T-helper 2 cell (primary cell): ENCODE measurements around the gene DOCK1.

ENCODE experiments used
- DNase-seq, 5 experiments: peaks; one replicate each; pipeline versions ENCODE4 v3.0.0 to v3.0.0-alpha.2; 2012 to 2022

Gene DOCK1

DNA sequence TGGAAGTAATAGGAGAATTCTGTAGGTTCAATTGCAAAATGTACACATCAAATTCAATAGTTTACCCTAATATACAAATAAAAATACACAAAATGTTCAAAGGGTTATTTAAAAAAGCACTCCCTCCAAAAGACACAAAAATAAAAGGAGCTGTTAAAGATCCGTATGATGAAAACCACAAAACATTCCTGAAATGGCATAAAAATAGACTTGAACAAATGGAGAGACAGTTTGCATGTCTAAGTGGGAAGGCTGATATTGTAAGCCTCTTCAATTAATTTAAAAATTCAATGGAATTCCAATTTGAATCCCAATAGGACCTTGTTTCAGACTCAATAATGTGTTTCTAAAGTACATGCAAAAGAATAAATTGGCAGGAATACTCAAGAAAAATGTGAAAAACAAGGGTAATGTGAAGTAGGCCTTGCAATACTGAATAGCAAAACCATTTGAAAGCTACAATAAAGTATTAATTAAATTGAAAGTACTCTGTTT, 329.1 kb downstream of the DOCK1 start:
- DNase-seq, result no peak

DNA sequence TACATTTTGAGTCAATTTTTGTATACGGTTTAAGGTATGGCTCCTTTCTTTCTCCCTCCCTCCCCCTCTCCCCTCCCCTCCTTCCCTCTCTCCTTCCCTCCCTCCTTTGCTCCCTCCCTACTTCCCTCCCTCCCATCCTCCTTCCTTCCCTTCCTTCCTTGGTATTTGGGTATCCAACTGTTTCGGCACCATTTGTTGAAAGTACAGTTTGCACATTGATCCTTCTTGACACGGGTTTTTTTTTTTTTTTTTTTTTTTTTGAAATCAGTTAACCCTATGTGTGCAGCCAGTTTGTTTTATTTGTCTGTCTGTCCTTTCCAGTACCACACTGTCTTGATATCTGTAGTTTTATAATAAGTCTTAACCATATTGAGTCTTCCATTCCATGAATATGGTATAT, 331.0 kb downstream of the DOCK1 start:
- no peak for DNase-seq

- no peak for DNase-seq
Observed at GRCh38 chr10:127242914-127243313, 337.7 kb downstream of the DOCK1 start.

GRCh38 chr10:127243490-127244272, 338.5 kb downstream of the DOCK1 start:
- DNase-seq, result peak in 2 of 5 experiments; percentile 16 to 35

GRCh38 chr10:127245456-127245855, 340.2 kb downstream of the DOCK1 start:
- DNase-seq, result no peak

DNA sequence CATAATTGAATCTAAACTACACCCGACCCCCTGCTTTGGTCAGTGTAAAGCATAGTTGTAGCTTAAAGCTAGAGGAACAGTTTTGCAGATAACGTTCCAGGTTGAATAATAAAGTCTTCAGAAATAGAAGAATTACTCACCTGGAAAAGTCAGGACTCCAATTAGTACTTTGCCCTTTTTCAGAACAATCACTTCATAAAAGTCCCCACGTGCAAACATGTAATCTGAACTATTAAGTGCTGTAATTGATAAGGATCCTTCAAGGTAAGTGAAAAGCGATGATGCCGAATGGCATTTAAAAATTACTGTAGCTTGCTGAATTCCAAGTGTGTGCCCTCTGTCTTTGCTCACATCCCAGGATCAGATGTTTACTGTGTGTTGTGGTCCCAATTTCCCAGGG, 344.8 kb downstream of the DOCK1 start:
- no peak for DNase-seq

GRCh38 chr10:127252818-127253217, 347.6 kb downstream of the DOCK1 start:
- DNase-seq, result no peak

- peak in 2 of 5 experiments; percentile 39 to 62 for DNase-seq
Observed at GRCh38 chr10:127254276-127254675, 349.0 kb downstream of the DOCK1 start.

GRCh38 chr10:127257395-127257794, 352.2 kb downstream of the DOCK1 start:
- DNase-seq, result no peak

- DNase-seq, result no peak
Observed at GRCh38 chr10:127259347-127259746, 354.1 kb downstream of the DOCK1 start.

GRCh38 chr10:127262606-127263005, 357.4 kb downstream of the DOCK1 start:
- no peak for DNase-seq

DNA sequence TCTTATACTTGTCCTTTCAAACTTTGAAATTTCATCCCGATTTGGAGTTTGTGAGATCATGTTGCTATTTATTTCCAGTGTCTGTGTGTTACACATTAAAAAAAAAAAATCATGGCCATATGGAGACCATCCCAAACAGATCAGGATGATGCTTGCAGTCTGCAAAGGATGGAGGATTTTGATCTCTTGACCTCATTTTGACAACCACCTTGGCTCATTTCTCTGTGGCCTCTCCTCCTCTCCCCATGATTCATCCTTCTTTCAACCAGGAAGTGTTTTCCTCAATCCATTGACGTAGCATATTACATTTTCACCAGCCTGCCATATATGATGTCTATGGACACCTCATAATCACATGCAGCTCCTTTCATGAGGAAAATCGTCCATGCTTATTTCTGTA, 360.1 kb downstream of the DOCK1 start:
- no peak for DNase-seq

DNA sequence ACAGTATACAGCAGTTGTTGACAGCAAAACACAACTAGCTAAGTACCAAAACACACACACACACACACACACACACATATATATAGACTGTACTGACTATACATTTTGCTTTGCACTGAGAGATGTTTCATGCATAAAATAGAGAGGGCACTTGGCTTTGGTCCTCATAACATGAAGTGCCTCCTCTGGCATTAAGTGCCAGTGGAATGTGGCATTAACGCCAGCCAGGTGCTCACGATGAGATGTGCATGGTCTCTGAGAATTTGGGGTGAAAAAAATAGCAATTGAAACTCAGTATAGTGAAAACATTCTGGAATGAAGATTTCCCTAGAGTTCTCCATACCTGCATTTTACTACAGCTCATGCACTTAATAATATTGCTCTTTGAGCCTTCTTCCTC, 361.2 kb downstream of the DOCK1 start:
- DNase-seq, result no peak

- no peak for DNase-seq
Observed at GRCh38 chr10:127267442-127267841, 362.2 kb downstream of the DOCK1 start.

DNA sequence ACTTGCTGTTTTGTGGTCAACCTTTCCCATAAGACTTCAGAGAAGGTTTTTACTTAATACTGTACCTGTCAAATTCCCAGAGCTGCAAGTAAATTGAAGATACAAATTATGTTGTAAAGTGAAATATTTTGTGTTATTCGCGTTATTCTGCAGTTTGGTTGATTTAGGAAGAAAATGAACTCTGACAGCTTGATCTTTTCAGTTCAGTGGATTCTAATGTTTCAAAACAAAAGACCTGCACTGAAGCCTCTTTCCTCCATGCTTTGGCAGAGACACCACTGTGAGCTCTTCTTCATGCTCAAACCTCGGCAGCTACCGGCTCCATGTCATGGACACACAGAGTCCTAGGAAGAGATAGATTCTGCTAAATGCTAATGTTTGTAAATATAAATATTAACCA, 366.8 kb downstream of the DOCK1 start:
- no peak for DNase-seq

GRCh38 chr10:127275272-127275671, 370.0 kb downstream of the DOCK1 start:
- no peak for DNase-seq

DNA sequence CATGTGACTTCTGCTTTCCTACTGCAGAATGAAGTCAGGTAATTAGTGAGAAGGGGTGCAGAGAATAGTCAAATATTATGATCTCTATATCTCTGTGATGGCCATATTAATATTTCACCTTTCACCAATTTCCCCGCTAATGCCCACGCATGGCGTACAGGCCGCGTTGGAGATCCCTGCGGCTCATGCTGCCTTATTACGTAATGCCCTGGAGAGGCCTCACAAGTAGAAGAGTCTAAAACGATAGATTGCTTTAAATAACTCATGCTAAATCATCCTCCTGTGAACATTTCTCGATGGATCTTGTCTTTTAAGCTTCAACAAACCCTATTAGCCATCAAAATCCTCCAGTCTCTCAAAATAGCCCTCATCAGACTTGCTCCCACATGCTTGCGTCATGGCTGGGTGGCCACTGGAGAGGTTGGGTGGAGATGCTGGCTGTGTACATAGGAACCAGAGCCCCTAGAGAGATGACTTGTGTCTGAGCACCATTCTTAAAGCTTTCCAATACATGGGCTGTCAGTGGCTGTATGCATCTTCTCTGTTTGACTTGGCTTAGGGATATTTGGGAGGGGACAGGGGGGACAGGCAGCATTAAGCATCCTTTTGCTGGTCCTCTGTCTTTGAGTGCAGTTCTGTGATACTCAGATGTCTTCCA, 370.7 kb downstream of the DOCK1 start:
- no peak for DNase-seq

- no peak for DNase-seq
Observed at GRCh38 chr10:127276794-127277462, 371.7 kb downstream of the DOCK1 start.

DNA sequence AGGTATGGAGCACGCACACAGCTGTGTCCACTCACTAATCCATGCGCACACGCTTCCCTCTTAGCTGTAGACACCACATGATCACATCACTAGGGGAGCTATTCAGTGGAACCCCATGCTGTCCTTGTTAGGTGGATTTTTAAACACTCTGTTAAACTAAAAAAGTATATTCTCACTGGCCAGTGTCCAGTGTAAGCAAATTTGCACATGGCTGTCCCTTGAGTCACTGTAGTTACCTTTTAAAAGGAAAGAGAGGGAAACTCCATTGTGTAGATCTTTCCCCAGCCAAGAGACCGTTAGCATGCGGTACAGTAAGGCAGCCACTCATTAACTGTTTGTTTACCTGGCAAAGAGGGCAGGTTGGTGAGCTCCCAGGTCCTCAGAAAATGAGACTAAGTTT, 372.8 kb downstream of the DOCK1 start:
- DNase-seq, result no peak

GRCh38 chr10:127279334-127279774, 374.1 kb downstream of the DOCK1 start:
- DNase-seq, result no peak

- DNase-seq, result no peak
Observed at GRCh38 chr10:127280446-127280845, 375.2 kb downstream of the DOCK1 start.

DNA sequence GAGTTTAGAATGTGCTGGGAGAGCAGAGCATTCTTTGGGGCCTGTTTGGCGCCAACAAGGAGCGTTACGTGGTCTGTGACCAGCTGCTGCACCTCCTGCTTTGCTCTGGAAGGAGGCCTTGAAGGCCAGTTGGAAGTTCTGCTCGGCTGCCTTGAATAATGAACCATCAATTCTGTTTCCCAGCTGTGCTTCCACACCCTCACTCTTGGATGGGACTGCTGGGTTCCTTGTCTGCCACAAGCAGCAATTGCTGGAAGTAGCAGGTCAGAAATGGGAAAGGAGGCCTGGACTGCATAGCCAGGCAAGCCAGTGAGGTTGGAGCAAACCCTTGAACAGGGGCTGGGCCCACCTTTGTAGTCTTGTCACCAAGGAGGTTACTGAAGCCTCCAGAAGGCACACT, 377.8 kb downstream of the DOCK1 start:
- DNase-seq, result no peak

GRCh38 chr10:127283576-127283975, 378.3 kb downstream of the DOCK1 start:
- no peak for DNase-seq

DNA sequence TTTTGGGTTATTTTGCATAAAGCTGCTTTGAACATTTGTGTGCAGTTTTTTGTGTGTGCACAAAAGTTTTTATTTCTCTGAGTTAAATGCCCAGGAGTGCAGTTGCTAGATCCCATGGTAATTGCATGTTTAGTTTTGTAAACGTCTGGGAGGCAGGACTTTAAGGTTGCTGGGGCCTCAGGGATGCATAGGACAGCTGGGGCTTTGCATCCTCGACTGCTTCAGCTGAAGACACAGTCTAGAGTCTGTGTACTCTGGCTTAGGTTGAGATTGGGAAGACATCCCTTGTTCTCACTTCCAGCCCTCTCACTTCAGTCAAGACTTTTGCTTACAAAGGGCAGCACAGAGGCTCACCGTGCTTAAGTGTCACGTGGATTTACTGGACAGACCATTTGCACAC, 385.6 kb downstream of the DOCK1 start:
- DNase-seq, result no peak
